Erythroblast (primary cell): Measurements from ENCODE around the gene GEMIN8.

Source experiments
- GATA1 ChIP-seq: IDR thresholded peaks from 2 replicates; pipeline ENCODE4 v1.6.1; 2011; ENCODE audit warnings: low read depth, mild to moderate bottlenecking, control low read depth, low read length, moderate library complexity
- POLR2A ChIP-seq: IDR thresholded peaks from 2 replicates; pipeline ENCODE4 v1.6.1; 2011; ENCODE audit warnings: mild to moderate bottlenecking, low read length

GRCh38 chrX:13985697-13986435, 43.8 kb downstream of the GEMIN8 start:
- TF ChIP-seq POLR2A = no peak
- no peak for TF ChIP-seq GATA1
